ENCODE measurements around the gene ABCC11.

DNA sequence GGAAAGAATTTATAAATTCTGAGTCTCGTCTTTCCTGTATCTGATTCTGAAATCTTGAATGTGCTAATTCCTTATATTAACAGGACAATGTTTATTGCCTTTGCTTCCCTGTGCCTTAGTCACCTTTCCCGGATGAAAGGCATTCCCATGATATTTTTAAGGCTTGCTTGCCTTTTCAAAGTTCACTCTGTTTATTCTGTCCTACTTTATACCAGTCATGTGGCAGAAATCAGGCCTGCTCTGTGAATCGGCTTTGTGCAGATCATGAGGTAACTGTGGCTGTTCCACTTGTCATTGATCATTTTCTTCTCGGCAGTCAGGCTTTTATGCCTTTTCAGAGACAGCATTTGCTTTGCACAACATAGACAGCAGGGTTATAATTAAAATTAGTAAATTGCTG is 28.8 kb upstream of the ABCC11 start:
- TF ChIP-seq POLR2A (IDR thresholded peaks at IDR 0.05; ENCODE audit: low read length): no peak
- no peak for TF ChIP-seq GATA1 (IDR thresholded peaks at IDR 0.05; ENCODE audit: low read depth, low read length)

Measured in erythroblast (primary cell).